ENCODE measurements around the gene ALDH5A1. TPM values are rescaled to one million over a fixed set of nuclear protein-coding genes. Genes with fewer than 3 reads are reported as not detected.

The ALDH5A1 gene
- total and polyA plus RNA-seq, 2 of the 13 experiments (the other 11 are each of a cell fraction or from before 2014, with no cell fraction given), result 12.8 to 32.5 TPM

DNA sequence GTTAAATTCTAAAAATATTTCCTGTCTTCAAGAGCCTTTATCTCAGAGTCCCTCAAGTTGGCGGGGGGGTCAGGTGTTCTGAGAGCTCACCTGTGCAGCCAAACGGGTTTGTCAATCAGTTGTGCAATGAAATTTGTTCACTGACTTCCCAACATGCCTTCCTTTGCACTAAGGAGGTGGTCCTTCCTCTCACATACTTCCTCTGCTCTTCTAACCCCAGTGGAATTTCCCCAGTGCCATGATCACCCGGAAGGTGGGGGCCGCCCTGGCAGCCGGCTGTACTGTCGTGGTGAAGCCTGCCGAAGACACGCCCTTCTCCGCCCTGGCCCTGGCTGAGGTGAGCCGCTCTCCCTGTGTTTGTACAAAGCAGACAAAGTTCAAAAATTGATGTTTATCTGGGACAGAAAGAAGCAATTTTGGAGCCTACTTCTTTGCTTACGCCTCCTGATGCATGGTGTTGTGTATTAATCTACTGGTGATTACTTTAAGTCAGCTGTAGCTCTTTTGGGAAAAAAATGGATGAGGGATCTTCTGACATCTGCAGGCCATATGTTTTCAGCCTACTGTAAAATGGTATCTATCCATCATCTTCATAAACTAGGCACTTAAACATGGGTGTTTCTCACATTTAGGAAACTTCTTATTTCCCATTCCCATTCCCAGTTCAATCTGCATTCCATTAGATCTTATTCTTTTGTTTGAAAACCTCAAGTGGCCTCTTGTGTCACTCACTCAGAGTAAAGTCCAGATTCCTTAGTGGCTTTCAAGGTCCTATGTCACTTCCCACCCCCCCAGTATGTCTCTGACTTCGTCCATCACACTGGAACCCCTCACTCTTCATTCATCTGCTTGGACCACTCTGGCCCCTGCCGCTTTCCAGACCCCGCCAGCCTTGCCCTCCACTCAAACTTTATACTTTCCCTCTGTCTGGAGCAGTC lies 10.1 kb downstream of the ALDH5A1 start (continued):
- TF ChIP-seq, protein P1, sequence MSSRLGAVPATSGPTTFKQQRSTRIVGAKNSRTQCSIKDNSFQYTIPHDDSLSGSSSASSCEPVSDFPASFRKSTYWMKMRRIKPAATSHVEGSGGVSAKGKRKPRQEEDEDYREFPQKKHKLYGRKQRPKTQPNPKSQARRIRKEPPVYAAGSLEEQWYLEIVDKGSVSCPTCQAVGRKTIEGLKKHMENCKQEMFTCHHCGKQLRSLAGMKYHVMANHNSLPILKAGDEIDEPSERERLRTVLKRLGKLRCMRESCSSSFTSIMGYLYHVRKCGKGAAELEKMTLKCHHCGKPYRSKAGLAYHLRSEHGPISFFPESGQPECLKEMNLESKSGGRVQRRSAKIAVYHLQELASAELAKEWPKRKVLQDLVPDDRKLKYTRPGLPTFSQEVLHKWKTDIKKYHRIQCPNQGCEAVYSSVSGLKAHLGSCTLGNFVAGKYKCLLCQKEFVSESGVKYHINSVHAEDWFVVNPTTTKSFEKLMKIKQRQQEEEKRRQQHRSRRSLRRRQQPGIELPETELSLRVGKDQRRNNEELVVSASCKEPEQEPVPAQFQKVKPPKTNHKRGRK (CRISPR knock-in tag; IDR thresholded peaks at IDR 0.05), result no peak
- TF ChIP-seq ZNF260 (CRISPR knock-in tag; IDR thresholded peaks at IDR 0.05; ENCODE audit: borderline replicate concordance, low read depth), result no peak
- 0 out of 2 replicates have a peak, but pooled peaks have one; percentile 42 for TF ChIP-seq ZNF761 (CRISPR knock-in tag; conservative IDR thresholded peaks at IDR 0.05)
- peak; percentile 65; the same call in 1 of the 2 replicates for TF ChIP-seq KLF9 (CRISPR knock-in tag; IDR thresholded peaks at IDR 0.05; ENCODE audit: low read depth)
- TF ChIP-seq MXD4 (CRISPR knock-in tag; IDR thresholded peaks at IDR 0.05), result peak; percentile 20; the same call in 1 of the 2 replicates
- TF ChIP-seq ZNF7 (CRISPR knock-in tag; IDR thresholded peaks at IDR 0.05), result no peak
- no peak for TF ChIP-seq ZNF414 (CRISPR knock-in tag; IDR thresholded peaks at IDR 0.05)
- no peak for TF ChIP-seq PCBP1 (IDR thresholded peaks at IDR 0.05; ENCODE audit: borderline replicate concordance, low read depth, low read length)
- no peak for TF ChIP-seq NFE2L2 (IDR thresholded peaks at IDR 0.05; ENCODE audit: low read length)
- 0 out of 2 replicates have a peak, but pooled peaks have one; percentile 64 for TF ChIP-seq ZNF619 (CRISPR knock-in tag; IDR thresholded peaks at IDR 0.05)
- TF ChIP-seq ZNF557 (CRISPR knock-in tag; IDR thresholded peaks at IDR 0.05), result no peak
- no peak for TF ChIP-seq MATR3 (CRISPR knock-in tag; IDR thresholded peaks at IDR 0.05)
- TF ChIP-seq ISL2 (CRISPR knock-in tag; IDR thresholded peaks at IDR 0.05), result peak; percentile 69; the same call in 1 of the 2 replicates
- 0 out of 2 replicates have a peak, but pooled peaks have one; percentile 48 for TF ChIP-seq ZNF276 (CRISPR knock-in tag; IDR thresholded peaks at IDR 0.05; ENCODE audit: low read depth)
- TF ChIP-seq FOXJ3 (CRISPR knock-in tag; IDR thresholded peaks at IDR 0.05; ENCODE audit: borderline replicate concordance), result peak; percentile 64; the same call in 1 of the 2 replicates
- peak; percentile 20; the same call in 1 of the 2 replicates for TF ChIP-seq ZFY (CRISPR knock-in tag; IDR thresholded peaks at IDR 0.05)
- TF ChIP-seq LCORL (IDR thresholded peaks at IDR 0.05), result no peak
- peak; percentile 88 for TF ChIP-seq LCORL (CRISPR knock-in tag; IDR thresholded peaks at IDR 0.05)
- TF ChIP-seq ZKSCAN8 (CRISPR knock-in tag; IDR thresholded peaks at IDR 0.05; ENCODE audit: borderline replicate concordance), result peak; percentile 65; the same call in 1 of the 2 replicates
- TF ChIP-seq ZMYM2 (CRISPR knock-in tag; IDR thresholded peaks at IDR 0.05), result no peak
- TF ChIP-seq EP300 (IDR thresholded peaks at IDR 0.05; ENCODE audit: low read depth in 2 of 2, low read length in 2 of 2), result peak in 1 of 2 experiments; percentile 85; a peak in 2 of 4 replicates
- no peak; the same call in 1 of the 2 replicates for TF ChIP-seq EP300 (CRISPR knock-in tag; IDR thresholded peaks at IDR 0.05; ENCODE audit: borderline replicate concordance)
- no peak for TF ChIP-seq HMGA1 (CRISPR knock-in tag; conservative IDR thresholded peaks at IDR 0.05)
- no peak for TF ChIP-seq RBAK (CRISPR knock-in tag; IDR thresholded peaks at IDR 0.05)
- TF ChIP-seq GTF2F1 (IDR thresholded peaks at IDR 0.05; ENCODE audit: low read length), result no peak

Measured in HepG2 (cell line).